ENCODE data around the gene XPO5.

- TF ChIP-seq CTCF (IDR thresholded peaks at IDR 0.05; ENCODE audit: poor library complexity, severe bottlenecking) (no peak), REST (IDR thresholded peaks at IDR 0.05; ENCODE audit: borderline replicate concordance) (no peak), EZH2 (IDR thresholded peaks at IDR 0.05; ENCODE audit: borderline replicate concordance, insufficient read depth, low read length, poor library complexity, severe bottlenecking) (no peak), EP300 (conservative IDR thresholded peaks at IDR 0.05; ENCODE audit: poor library complexity, severe bottlenecking) (no peak), MXI1 (conservative IDR thresholded peaks at IDR 0.05; ENCODE audit: poor library complexity, severe bottlenecking) (no peak), POLR2AphosphoS5 (IDR thresholded peaks at IDR 0.05) (no peak), TAF1 (IDR thresholded peaks at IDR 0.05; ENCODE audit: low read depth) (no peak)
These were observed 34.6 kb upstream of the XPO5 start for GRCh38 chr6:43610431-43610830.
